HCT116 (cell line): ENCODE data around the gene OVAAL.

Experiments used
- EZH2 ChIP-seq: fragments of 200-600 bp; sonication (generic); IDR thresholded peaks from 2 replicates; pipeline ENCODE4 v1.6.1; 2017; ENCODE audit warnings: antibody characterized with exemption, mixed run types
- POLR2A ChIP-seq: IDR thresholded peaks from 2 replicates; pipeline ENCODE4 v1.7.0; 2011; ENCODE audit warnings: borderline replicate concordance; ENCODE audit not compliant: insufficient read depth, insufficient read length; ENCODE audit errors: extremely low read depth
- POLR2AphosphoS5 ChIP-seq: IDR thresholded peaks from 2 replicates; pipeline ENCODE4 v1.6.1; 2011; ENCODE audit warnings: mild to moderate bottlenecking, low read depth, low read length, moderate library complexity
- SRF ChIP-seq: IDR thresholded peaks from 2 replicates; pipeline ENCODE4 v1.6.1; 2012; ENCODE audit warnings: low read depth
- TCF7L2 ChIP-seq: IDR thresholded peaks from 2 replicates; pipeline ENCODE4 v1.7.0; 2011; ENCODE audit warnings: borderline replicate concordance, inconsistent platforms; ENCODE audit not compliant: insufficient read depth, insufficient read length; ENCODE audit errors: extremely low read depth
- ZBTB33 ChIP-seq: IDR thresholded peaks from 2 replicates; pipeline ENCODE4 v1.6.1; 2011; ENCODE audit warnings: mild to moderate bottlenecking, low read length, moderate library complexity; ENCODE audit not compliant: insufficient replicate concordance; ENCODE audit errors: extremely low read depth
- TF ChIP-seq, protein P1 (sequence below), 3 experiments: fragments of 200-600 bp in 1 of 3; sonication (generic) in 1 of 3; IDR thresholded peaks in 2 of 3; conservative IDR thresholded peaks in 1 of 3; 2 replicates each; pipeline ENCODE4 v1.5.1; 2012 to 2017; ENCODE audit warnings: low read depth in 2 of 3, low read length in 2 of 3, antibody characterized with exemption in 1 of 3, borderline replicate concordance in 1 of 3, control low read depth in 1 of 3, mild to moderate bottlenecking in 1 of 3, mixed read lengths in 1 of 3, mixed run types in 1 of 3, moderate library complexity in 1 of 3; ENCODE audit not compliant: insufficient read depth in 1 of 3

DNA sequence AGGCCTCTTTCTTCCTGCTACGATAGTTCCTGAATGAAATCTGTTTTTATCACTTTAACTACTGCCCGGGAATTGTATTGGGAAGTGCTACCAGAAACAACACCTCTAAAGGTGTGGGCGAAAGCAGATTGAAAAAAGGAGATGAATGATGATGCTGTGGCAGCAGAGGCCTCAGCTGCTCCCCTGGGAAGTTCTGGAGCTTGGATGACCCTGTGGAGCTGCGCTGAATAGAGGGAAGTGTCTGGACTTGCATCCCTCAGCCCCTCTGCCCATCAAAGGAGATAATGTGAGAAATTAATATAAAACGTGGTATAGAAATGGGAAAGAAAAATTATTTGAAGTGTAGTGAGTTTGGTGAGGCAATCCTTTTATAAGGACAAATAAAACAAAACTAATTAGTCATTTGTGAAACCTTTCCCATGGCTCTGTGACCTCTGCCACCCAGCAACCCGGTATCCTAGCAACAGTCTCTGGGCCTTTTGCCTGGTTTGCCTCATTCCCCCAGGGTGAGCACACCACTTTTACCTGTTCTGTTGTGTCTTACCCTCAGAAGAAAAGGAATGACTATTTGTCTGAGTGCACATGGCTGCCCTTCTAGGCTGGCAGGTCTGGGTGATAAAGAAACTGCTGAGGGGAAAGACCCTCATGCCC lies 21.3 kb downstream of the OVAAL start:
- TF ChIP-seq, protein P1, sequence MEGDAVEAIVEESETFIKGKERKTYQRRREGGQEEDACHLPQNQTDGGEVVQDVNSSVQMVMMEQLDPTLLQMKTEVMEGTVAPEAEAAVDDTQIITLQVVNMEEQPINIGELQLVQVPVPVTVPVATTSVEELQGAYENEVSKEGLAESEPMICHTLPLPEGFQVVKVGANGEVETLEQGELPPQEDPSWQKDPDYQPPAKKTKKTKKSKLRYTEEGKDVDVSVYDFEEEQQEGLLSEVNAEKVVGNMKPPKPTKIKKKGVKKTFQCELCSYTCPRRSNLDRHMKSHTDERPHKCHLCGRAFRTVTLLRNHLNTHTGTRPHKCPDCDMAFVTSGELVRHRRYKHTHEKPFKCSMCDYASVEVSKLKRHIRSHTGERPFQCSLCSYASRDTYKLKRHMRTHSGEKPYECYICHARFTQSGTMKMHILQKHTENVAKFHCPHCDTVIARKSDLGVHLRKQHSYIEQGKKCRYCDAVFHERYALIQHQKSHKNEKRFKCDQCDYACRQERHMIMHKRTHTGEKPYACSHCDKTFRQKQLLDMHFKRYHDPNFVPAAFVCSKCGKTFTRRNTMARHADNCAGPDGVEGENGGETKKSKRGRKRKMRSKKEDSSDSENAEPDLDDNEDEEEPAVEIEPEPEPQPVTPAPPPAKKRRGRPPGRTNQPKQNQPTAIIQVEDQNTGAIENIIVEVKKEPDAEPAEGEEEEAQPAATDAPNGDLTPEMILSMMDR (IDR thresholded peaks at IDR 0.05 in 2 of 3, conservative IDR thresholded peaks at IDR 0.05 in 1 of 3; ENCODE audit: borderline replicate concordance in 1 of 3, insufficient read depth in 1 of 3, low read depth in 2 of 3, low read length in 2 of 3), result no peak
- TF ChIP-seq SRF (no peak), ZBTB33 (no peak), TCF7L2 (no peak), EZH2 (no peak), POLR2A (no peak), POLR2AphosphoS5 (no peak)
